Mesothelial cell of epicardium (in vitro differentiated cells): ENCODE data around the gene FANCI. TPM values are rescaled to one million over a fixed set of nuclear protein-coding genes. Genes with fewer than 3 reads are reported as not detected.

Source experiments
- DNase-seq, 2 experiments: peaks; one replicate each; pipeline ENCODE4 v3.0.0; 2021; ENCODE audit warnings: low spot score in 2 of 2; ENCODE audit not compliant: unreplicated experiment in 2 of 2
- H3K27ac Mint-ChIP-seq: 2 replicates; pipeline ENCODE4 v1.8.0; 2021; ENCODE audit warnings: mixed read lengths
- H3K27me3 Mint-ChIP-seq: 2 replicates; pipeline ENCODE4 v1.8.0; 2021; ENCODE audit warnings: low read depth, mixed read lengths
- H3K36me3 Mint-ChIP-seq: 2 replicates; pipeline ENCODE4 v1.8.0; 2021; ENCODE audit warnings: mixed read lengths
- H3K4me1 Mint-ChIP-seq: 2 replicates; pipeline ENCODE4 v1.8.0; 2021; ENCODE audit warnings: mixed read lengths
- H3K4me3 Mint-ChIP-seq: 2 replicates; pipeline ENCODE4 v1.8.0; 2021; ENCODE audit warnings: mild to moderate bottlenecking, moderate library complexity, mixed read lengths
- H3K9me3 Mint-ChIP-seq: 2 replicates; pipeline ENCODE4 v1.8.0; 2021; ENCODE audit warnings: mixed read lengths
- CTCF ChIP-seq: fragments of 200-600 bp; sonication (generic); IDR thresholded peaks from one replicate; pipeline ENCODE4 v1.5.0; 2021; ENCODE audit warnings: antibody characterized with exemption; ENCODE audit not compliant: unreplicated experiment
- total RNA-seq: library from RNA; stranded (reverse); gene quantifications from 3 replicates; pipeline ENCODE4 v1.2.1, GENCODE V29; 2021

The FANCI gene
- total RNA-seq: 36.3 to 41.9 TPM (median 37.2 TPM) in 3 replicates

- Mint-ChIP-seq H3K27me3 (peaks cover 4% of the 10 kb centered on the region), H3K4me1 (peaks cover 19% of the 10 kb centered on the region), H3K4me3 (peak within 1 kb of the TSS; percentile 98), H3K36me3 (peaks cover 3% of the 10 kb centered on the region), H3K27ac (peak within 1 kb of the TSS; percentile 84), H3K9me3 (peaks cover 6% of the 10 kb centered on the region)
- no peak for TF ChIP-seq CTCF
- DNase-seq: peak; percentile 83 to 94
Observed at GRCh38 chr15:89243691-89244573, at the start of gene FANCI. Gene FANCI, plus strand, starts transcription at chr15:89243979. Its CDS starts 3,669 bp downstream, at chr15:89247648.

- no peak for TF ChIP-seq CTCF
- Mint-ChIP-seq H3K4me3 (no peak overlapping the region), H3K27ac (no peak overlapping the region), H3K9me3 (no peaks in the 10 kb centered on the region), H3K27me3 (no peaks in the 10 kb centered on the region), H3K36me3 (peaks cover 17% of the 10 kb centered on the region), H3K4me1 (peaks cover 13% of the 10 kb centered on the region)
- DNase-seq: no peak
Observed at GRCh38 chr15:89194608-89195007, 49.2 kb upstream of the FANCI start.

GRCh38 chr15:89195836-89196235 is 47.9 kb upstream of the FANCI start:
- no peaks in the 10 kb centered on the region for H3K9me3 Mint-ChIP-seq
- no peak for TF ChIP-seq CTCF
- no peaks in the 10 kb centered on the region for H3K27me3 Mint-ChIP-seq
- DNase-seq: no peak
- H3K36me3 Mint-ChIP-seq: peaks cover 17% of the 10 kb centered on the region
- H3K27ac Mint-ChIP-seq: no peak overlapping the region
- H3K4me3 Mint-ChIP-seq: no peak overlapping the region
- H3K4me1 Mint-ChIP-seq: peaks cover 13% of the 10 kb centered on the region

- H3K36me3 Mint-ChIP-seq: peaks cover 16% of the 10 kb centered on the region
- H3K27ac Mint-ChIP-seq: no peak overlapping the region
- no peaks in the 10 kb centered on the region for H3K27me3 Mint-ChIP-seq
- no peak for TF ChIP-seq CTCF
- peaks cover 13% of the 10 kb centered on the region for H3K4me1 Mint-ChIP-seq
- no peak for DNase-seq
- no peaks in the 10 kb centered on the region for H3K9me3 Mint-ChIP-seq
- no peak overlapping the region for H3K4me3 Mint-ChIP-seq
Observed at GRCh38 chr15:89196241-89196640, 47.5 kb upstream of the FANCI start.

GRCh38 chr15:89196994-89197393 is 46.8 kb upstream of the FANCI start:
- Mint-ChIP-seq H3K9me3 (no peaks in the 10 kb centered on the region), H3K4me1 (peaks cover 13% of the 10 kb centered on the region), H3K36me3 (peaks cover 16% of the 10 kb centered on the region), H3K27ac (peak overlapping the region; percentile 39), H3K27me3 (no peaks in the 10 kb centered on the region), H3K4me3 (no peak overlapping the region)
- DNase-seq: no peak
- TF ChIP-seq CTCF: no peak
